T-cell (primary cell): ENCODE data around the gene OSCP1. TPM values are rescaled to one million over a fixed set of nuclear protein-coding genes. Genes with fewer than 3 reads are reported as not detected.
A peak's percentile ranks its signal among the peaks of the same experiment; 100 is the strongest.

Source experiments
- ATAC-seq, 4 experiments: fragments of 200-7000 bp in 3 of 4; fragments of 150-1000 bp in 1 of 4; cut with Tn5 transposase; replicated peaks in 1 of 4; 1 replicate in 3 of 4; 2 replicates in 1 of 4; pipeline ENCODE4 v1.10.0; 2021; ENCODE audit warnings: moderate library complexity in 3 of 4, mild to moderate bottlenecking in 2 of 4, moderate number of reproducible peaks in 1 of 4
- CTCF ChIA-PET, 2 donors: fragments of 300-600 bp; sonication (Branson Sonifier 250); formaldehyde crosslinking; loops; one replicate each; lab custom pipeline; 2022; ENCODE audit warnings: antibody characterized with exemption in 2 of 2; lab: Charles Lee
- POLR2A ChIA-PET, 2 donors: fragments of 300-600 bp; sonication (Branson Sonifier 250); formaldehyde crosslinking; loops; one replicate each; lab custom pipeline; 2022; ENCODE audit warnings: antibody characterized with exemption in 2 of 2; lab: Charles Lee
- DNase-seq, 35 experiments: peaks; one replicate each; pipeline versions ENCODE4 v3.0.0 to v3.0.0-alpha.2; 2013 to 2023
- H3K27ac ChIP-seq: one replicate; pipeline ENCODE4 v1.5.1; 2013; ENCODE audit warnings: low read length
- H3K27me3 ChIP-seq, 2 experiments: replicated peaks in 1 of 2; 1 replicate in 1 of 2; 2 replicates in 1 of 2; pipeline versions ENCODE4 v1.6.1 to v1.7.0; 2013; ENCODE audit warnings: low read length in 1 of 2, mixed read lengths in 1 of 2; ENCODE audit not compliant: control insufficient read depth in 2 of 2, insufficient read depth in 2 of 2; ENCODE audit errors: extremely low read depth in 1 of 2
- H3K36me3 ChIP-seq, 2 donors: 1 replicate in 1 of 2; 2 replicates in 1 of 2; pipeline versions ENCODE4 v1.6.1 to v1.7.0; 2013; ENCODE audit warnings: low read length in 1 of 2; ENCODE audit not compliant: control insufficient read depth in 2 of 2, insufficient read depth in 1 of 2; ENCODE audit errors: extremely low read depth in 1 of 2
- H3K4me1 ChIP-seq, 2 experiments: 1 replicate in 1 of 2; 2 replicates in 1 of 2; pipeline versions ENCODE4 v1.6.1 to v1.7.0; 2013; ENCODE audit warnings: low read length in 2 of 2, mixed read lengths in 1 of 2; ENCODE audit not compliant: insufficient read depth in 2 of 2, control insufficient read depth in 1 of 2; ENCODE audit errors: extremely low read depth in 1 of 2
- H3K4me3 ChIP-seq, 2 donors: 1 replicate in 1 of 2; 2 replicates in 1 of 2; pipeline versions ENCODE4 v1.5.1 to v1.7.0; 2013; ENCODE audit warnings: mild to moderate bottlenecking in 2 of 2, low read length in 1 of 2, moderate library complexity in 1 of 2; ENCODE audit not compliant: control insufficient read depth in 1 of 2; ENCODE audit errors: extremely low read depth in 1 of 2
- H3K9me3 ChIP-seq: 2 replicates; pipeline ENCODE4 v1.7.0; 2013
- H3K27ac Mint-ChIP-seq, 2 donors: one replicate each; pipeline ENCODE4 v1.8.0; 2020 to 2021; ENCODE audit warnings: mild to moderate bottlenecking in 2 of 2, mixed read lengths in 2 of 2
- H3K27me3 Mint-ChIP-seq, 2 donors: one replicate each; pipeline ENCODE4 v1.8.0; 2021 to 2022; ENCODE audit warnings: mixed read lengths in 2 of 2
- H3K36me3 Mint-ChIP-seq: one replicate; pipeline ENCODE4 v1.8.0; 2021; ENCODE audit warnings: mixed read lengths
- H3K4me1 Mint-ChIP-seq, 3 donors: one replicate each; pipeline ENCODE4 v1.8.0; 2020 to 2022; ENCODE audit warnings: mixed read lengths in 3 of 3, mild to moderate bottlenecking in 1 of 3
- H3K4me3 Mint-ChIP-seq, 3 donors: one replicate each; pipeline ENCODE4 v1.8.0; 2020 to 2022; ENCODE audit warnings: mild to moderate bottlenecking in 3 of 3, mixed read lengths in 3 of 3, moderate library complexity in 3 of 3
- H3K9me3 Mint-ChIP-seq, 3 donors: one replicate each; pipeline ENCODE4 v1.8.0; 2020 to 2022; ENCODE audit warnings: mixed read lengths in 3 of 3
- WGBS: methylation state at CpG from one replicate; pipeline ENCODE4 v1.1.5; 2013; ENCODE audit warnings: missing lambda C conversion rate; ENCODE audit not compliant: insufficient coverage; 5-methylcytosine and 5-hydroxymethylcytosine counted together
- total RNA-seq, 35 experiments: library from RNA in 6 of 35; stranded (reverse) in 6 of 35; fragments of 120-200 nt in 1 of 35; gene quantifications; one replicate each; pipeline versions ENCODE4 v1.2.1 to v1.2.4 and lab custom pipeline; 2013 to 2026

Gene OSCP1
- total RNA-seq, 5 donors from 2014 or later (not counting 1 experiment from before 2014, with no cell fraction given), result 0.32 to 1.3 (median 0.68) TPM

DNA sequence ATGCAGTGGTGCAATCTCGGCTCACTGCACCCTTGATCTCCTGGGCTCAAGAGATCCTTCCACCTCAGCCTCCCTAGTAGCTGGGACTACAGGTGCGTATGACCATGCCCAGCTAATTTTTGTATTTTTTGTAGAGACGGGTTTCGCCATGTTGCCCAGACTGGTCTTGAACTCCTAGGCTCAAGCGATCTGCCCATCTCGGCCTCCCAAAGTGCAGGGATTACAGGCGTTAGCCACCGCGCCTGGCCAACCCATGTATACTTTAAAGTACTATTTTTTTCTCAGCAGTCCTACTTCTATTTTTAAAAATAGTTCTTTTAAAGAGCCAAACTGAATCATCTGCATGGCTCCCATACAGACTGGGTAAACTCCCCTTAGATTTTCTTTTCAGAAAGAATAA lies 68.0 kb downstream of the OSCP1 start:
- Mint-ChIP-seq H3K9me3 (no peaks in the 10 kb centered on the region), H3K27me3 (no peaks in the 10 kb centered on the region), H3K27ac (peak overlapping the region; percentile 72 to 79), H3K4me3 (no peak overlapping the region), H3K36me3 (peaks cover 4% of the 10 kb centered on the region), H3K4me1 (peaks cover 77 to 85% (median 85%) of the 10 kb centered on the region in 3 donors)
- no peak for DNase-seq
- H3K27ac ChIP-seq, result no peak overlapping the region
- WGBS, result 96% methylated on average over 8 of the region's 9 CpGs
- H3K4me1 ChIP-seq, result peaks cover 21 to 78% of the 10 kb centered on the region in 2 experiments
- no peak overlapping the region for H3K4me3 ChIP-seq
- ATAC-seq, result no peak
- H3K36me3 ChIP-seq, result peaks cover 0 to 3% of the 10 kb centered on the region in 2 donors
- no peaks in the 10 kb centered on the region for H3K9me3 ChIP-seq
- H3K27me3 ChIP-seq, result no peaks in the 10 kb centered on the region
- ChIA-PET CTCF (interaction anchor here in 1 of 2 donors (0.6 to 1.1 kb wide), 5 partner anchors 13 to 154 kb away, joined by 3 read pairs; no protein-coding TSS in a partner anchor), POLR2A (interaction anchor here in 1 of 2 donors (0.6 kb wide), 2 partner anchors 122 to 1291 kb away, joined by 8 to 9 read pairs; no protein-coding TSS in a partner anchor)

DNA sequence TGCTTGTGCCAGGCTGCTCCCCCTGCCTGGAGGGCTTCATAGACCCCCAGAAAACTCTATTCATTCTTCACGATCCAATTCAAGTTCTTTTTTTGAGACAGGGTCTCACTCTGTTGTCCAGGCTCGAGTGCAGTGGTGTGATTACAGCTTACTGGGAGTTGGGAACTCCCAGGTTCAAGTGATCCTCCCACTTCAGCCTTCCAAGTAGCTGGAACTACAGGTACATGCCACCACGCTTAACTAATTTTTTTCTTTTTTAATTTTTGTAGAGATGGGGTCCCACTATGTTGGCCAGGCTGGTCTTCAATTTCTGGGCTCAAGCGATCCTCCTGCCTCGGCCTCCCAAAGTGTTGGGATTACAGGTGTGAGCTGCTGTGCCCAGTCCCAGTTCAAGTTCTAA lies 68.8 kb downstream of the OSCP1 start:
- no peak overlapping the region for H3K4me3 ChIP-seq
- ChIA-PET CTCF (no interaction called here), POLR2A (no interaction called here)
- peaks cover 76 to 82% (median 79%) of the 10 kb centered on the region in 3 donors for H3K4me1 Mint-ChIP-seq
- peaks cover 18 to 72% of the 10 kb centered on the region in 2 experiments for H3K4me1 ChIP-seq
- no peaks in the 10 kb centered on the region for H3K9me3 ChIP-seq
- no peaks in the 10 kb centered on the region for H3K27me3 ChIP-seq
- H3K27ac Mint-ChIP-seq, result peak overlapping the region; percentile 72 to 79
- H3K36me3 Mint-ChIP-seq, result peaks cover 4% of the 10 kb centered on the region
- 100% methylated on average over 2 of the region's 5 CpGs for WGBS
- ATAC-seq (no peak), DNase-seq (no peak)
- H3K27me3 Mint-ChIP-seq, result no peaks in the 10 kb centered on the region
- H3K36me3 ChIP-seq, result peaks cover 0 to 3% of the 10 kb centered on the region in 2 donors
- no peak overlapping the region for H3K4me3 Mint-ChIP-seq
- H3K27ac ChIP-seq, result no peak overlapping the region
- no peaks in the 10 kb centered on the region for H3K9me3 Mint-ChIP-seq

DNA sequence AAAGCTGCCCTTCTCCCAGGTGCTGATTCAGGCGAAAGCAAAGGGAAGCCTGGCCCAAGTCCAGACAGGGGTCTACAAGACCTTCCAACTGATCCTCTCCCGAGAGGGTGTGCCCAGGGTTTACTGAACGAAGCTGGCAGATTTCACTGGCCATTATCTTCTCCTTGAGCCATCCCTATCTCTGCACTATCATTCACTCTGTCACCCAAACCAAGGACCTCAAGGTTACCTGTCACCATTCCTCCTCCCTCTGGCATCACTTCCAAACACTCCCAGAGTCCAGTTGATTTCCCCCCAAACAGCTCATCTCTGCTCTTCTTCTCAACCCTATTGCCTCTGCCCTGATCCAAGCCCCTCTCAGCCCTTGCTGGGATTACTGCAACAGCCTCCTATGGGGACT lies 69.5 kb downstream of the OSCP1 start:
- Histone ChIP-seq H3K36me3 (peaks cover 0 to 6% of the 10 kb centered on the region in 2 donors), H3K4me1 (peaks cover 20 to 75% of the 10 kb centered on the region in 2 experiments), H3K27ac (no peak overlapping the region), H3K27me3 (no peaks in the 10 kb centered on the region), H3K9me3 (no peaks in the 10 kb centered on the region), H3K4me3 (no peak overlapping the region)
- 93% methylated on average over 3 of the region's 3 CpGs for WGBS
- DNase-seq, result no peak
- Mint-ChIP-seq H3K9me3 (no peaks in the 10 kb centered on the region), H3K27ac (peak overlapping the region; percentile 72 to 79), H3K36me3 (peaks cover 9% of the 10 kb centered on the region), H3K4me3 (no peak overlapping the region), H3K4me1 (peaks cover 77 to 86% (median 81%) of the 10 kb centered on the region in 3 donors), H3K27me3 (no peaks in the 10 kb centered on the region)
- no peak for ATAC-seq
- CTCF ChIA-PET, result no interaction called here
- POLR2A ChIA-PET, result no interaction called here

DNA sequence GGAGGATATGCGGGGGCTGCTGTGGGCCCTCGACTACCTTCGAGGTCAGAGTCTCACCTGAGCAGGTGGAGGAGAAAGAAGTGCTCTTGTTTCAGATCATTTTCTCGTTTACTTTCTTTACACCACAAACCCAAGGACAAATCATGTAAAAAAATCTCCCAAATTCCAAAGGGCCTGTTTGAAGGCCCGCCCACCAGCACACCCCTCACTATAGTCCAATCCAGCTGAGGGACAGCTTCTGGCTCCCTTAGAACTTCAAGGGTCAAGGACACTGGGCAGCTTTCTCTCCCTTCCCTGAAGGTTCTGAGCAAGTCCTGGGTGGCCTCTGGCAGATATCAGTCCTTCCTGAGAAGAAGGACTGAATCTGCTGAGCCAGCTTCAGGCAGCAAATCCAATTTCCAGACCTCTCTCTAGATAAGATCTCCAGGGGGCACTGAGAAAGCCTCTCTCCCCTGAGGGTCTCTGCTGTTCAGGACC lies 70.1 kb downstream of the OSCP1 start:
- ATAC-seq (no peak), DNase-seq (no peak)
- Histone ChIP-seq H3K4me1 (peaks cover 20 to 80% of the 10 kb centered on the region in 2 experiments), H3K36me3 (peaks cover 0 to 6% of the 10 kb centered on the region in 2 donors), H3K4me3 (no peak overlapping the region), H3K9me3 (no peaks in the 10 kb centered on the region), H3K27me3 (no peaks in the 10 kb centered on the region), H3K27ac (no peak overlapping the region)
- peaks cover 78 to 91% (median 82%) of the 10 kb centered on the region in 3 donors for H3K4me1 Mint-ChIP-seq
- H3K36me3 Mint-ChIP-seq, result peaks cover 9% of the 10 kb centered on the region
- POLR2A ChIA-PET, result no interaction called here
- CTCF ChIA-PET, result no interaction called here
- no peaks in the 10 kb centered on the region for H3K27me3 Mint-ChIP-seq
- 100% methylated on average over 1 of the region's 5 CpGs for WGBS
- H3K4me3 Mint-ChIP-seq, result no peak overlapping the region
- H3K27ac Mint-ChIP-seq, result peak overlapping the region; percentile 72 to 79
- no peaks in the 10 kb centered on the region for H3K9me3 Mint-ChIP-seq

DNA sequence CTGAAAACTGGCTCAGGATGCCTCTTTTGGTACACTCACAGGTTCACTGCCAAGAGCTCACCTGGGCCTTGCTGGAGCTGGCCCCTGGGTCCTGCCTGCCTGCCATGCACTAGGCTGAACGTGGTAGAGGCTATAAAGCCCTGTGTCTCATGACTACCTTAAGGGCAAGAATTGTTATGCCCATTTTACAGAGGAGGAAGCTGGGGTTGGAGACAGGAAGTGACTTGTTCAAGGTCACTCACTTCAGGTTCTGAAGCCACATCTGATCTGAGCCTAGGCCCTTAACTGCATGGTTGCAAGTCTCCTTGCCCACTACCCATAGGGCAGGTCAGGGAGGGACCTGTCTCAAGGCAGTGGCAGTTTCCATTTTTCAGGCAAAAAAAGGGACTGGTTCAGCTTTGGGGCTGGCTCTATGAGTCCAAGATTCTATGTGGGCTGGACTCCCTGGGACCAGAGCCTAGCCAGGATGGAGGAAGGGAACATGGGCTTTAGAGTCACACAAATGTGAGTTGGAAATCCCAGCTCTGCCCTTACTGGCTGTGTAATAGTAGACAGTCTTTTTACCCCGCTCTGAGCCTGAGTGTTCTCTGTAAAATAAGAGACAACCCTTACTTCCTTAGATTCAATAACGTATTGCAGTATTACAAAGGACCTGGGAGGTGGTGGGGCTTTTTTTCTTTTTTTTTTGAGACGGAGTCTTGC lies 72.3 kb downstream of the OSCP1 start:
- no peaks in the 10 kb centered on the region for H3K27me3 ChIP-seq
- H3K4me1 ChIP-seq, result peaks cover 33 to 80% of the 10 kb centered on the region in 2 experiments
- ChIA-PET CTCF (interaction anchor here in 1 of 2 donors (0.9 kb wide), 1 partner anchor 9 kb away, joined by 3 read pairs; no protein-coding TSS in a partner anchor), POLR2A (no interaction called here)
- H3K9me3 Mint-ChIP-seq, result no peaks in the 10 kb centered on the region
- H3K27me3 Mint-ChIP-seq, result no peaks in the 10 kb centered on the region
- 40% methylated on average over 1 of the region's 4 CpGs for WGBS
- H3K36me3 Mint-ChIP-seq, result peaks cover 9% of the 10 kb centered on the region
- no peak overlapping the region for H3K4me3 ChIP-seq
- H3K36me3 ChIP-seq, result peaks cover 0 to 6% of the 10 kb centered on the region in 2 donors
- peak overlapping the region; percentile 85 to 89 for H3K27ac Mint-ChIP-seq
- DNase-seq (no peak), ATAC-seq (peak in 1 of 4 experiments; percentile 46)
- no peaks in the 10 kb centered on the region for H3K9me3 ChIP-seq
- peak overlapping the region; percentile 65 for H3K27ac ChIP-seq
- peaks cover 78 to 92% (median 84%) of the 10 kb centered on the region in 3 donors for H3K4me1 Mint-ChIP-seq
- peak overlapping the region in 1 of 3 donors; percentile 37 for H3K4me3 Mint-ChIP-seq

DNA sequence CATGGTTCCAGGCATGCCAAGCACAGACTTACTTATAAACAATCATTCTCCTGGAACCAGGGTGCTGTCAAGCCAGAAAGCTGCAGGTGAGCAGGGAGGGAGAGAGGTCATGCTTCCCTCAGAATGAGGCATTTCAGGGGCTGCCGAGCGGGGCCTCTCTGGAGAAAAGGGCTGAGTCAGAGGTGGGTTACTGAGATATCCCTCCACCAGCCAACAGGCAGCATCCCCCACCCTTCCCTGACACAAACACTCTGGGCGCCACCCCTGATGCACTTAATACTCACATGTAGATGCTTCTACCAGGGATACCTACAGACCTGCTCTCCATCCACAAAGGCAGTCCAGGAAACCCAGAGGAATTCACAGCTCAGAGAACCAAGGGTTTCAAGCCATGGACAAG lies 77.6 kb downstream of the OSCP1 start:
- no peak for DNase-seq
- peaks cover 5% of the 10 kb centered on the region for H3K36me3 Mint-ChIP-seq
- POLR2A ChIA-PET, result interaction anchor here in 1 of 2 donors (0.6 kb wide), 1 partner anchor 11 kb away, joined by 6 read pairs; no protein-coding TSS in a partner anchor

More for the DNA sequence above, 77.6 kb downstream of the OSCP1 start:
- Mint-ChIP-seq H3K9me3 (no peaks in the 10 kb centered on the region), H3K27ac (peak overlapping the region; percentile 96), H3K4me3 (no peak overlapping the region), H3K27me3 (no peaks in the 10 kb centered on the region), H3K4me1 (peaks cover 61 to 78% (median 68%) of the 10 kb centered on the region in 3 donors)
- no peaks in the 10 kb centered on the region for H3K9me3 ChIP-seq
- peaks cover 37 to 68% of the 10 kb centered on the region in 2 experiments for H3K4me1 ChIP-seq
- CTCF ChIA-PET, result interaction anchor here in 1 of 2 donors (0.6 to 0.7 kb wide), 2 partner anchors 91 to 148 kb away, joined by 3 to 5 read pairs; partner anchors contain the start of genes MRPS15 and THRAP3
- peaks cover 0 to 6% of the 10 kb centered on the region in 2 donors for H3K36me3 ChIP-seq
- WGBS, result 90% methylated on average over 2 of the region's 3 CpGs
- no peaks in the 10 kb centered on the region for H3K27me3 ChIP-seq
- no peak overlapping the region for H3K4me3 ChIP-seq
- H3K27ac ChIP-seq, result peak overlapping the region; percentile 88
- ATAC-seq, result no peak
